IPS-15b (cell line): Measurements from ENCODE around the gene MPPE1.
"Not testable (repeated sequence)": the region's sequence is repeated elsewhere in the genome, so short reads cannot be mapped to it uniquely, and the experiment has no call there.

Experiments used
- H3K27me3 ChIP-seq: one replicate; pipeline ENCODE4 v1.6.1; 2013; ENCODE audit warnings: low read length; ENCODE audit not compliant: control insufficient read depth, insufficient read depth
- H3K36me3 ChIP-seq: one replicate; pipeline ENCODE4 v1.6.1; 2013; ENCODE audit warnings: low read length; ENCODE audit not compliant: control insufficient read depth, insufficient read depth
- H3K4me1 ChIP-seq: one replicate; pipeline ENCODE4 v1.6.1; 2013; ENCODE audit warnings: mild to moderate bottlenecking, low read length; ENCODE audit not compliant: control insufficient read depth, insufficient read depth
- H3K4me3 ChIP-seq: one replicate; pipeline ENCODE4 v1.5.1; 2013; ENCODE audit warnings: low read depth, low read length
- H3K9ac ChIP-seq: one replicate; pipeline ENCODE4 v1.6.1; 2013; ENCODE audit warnings: low read depth, mild to moderate bottlenecking, low read length
- H3K9me3 ChIP-seq: one replicate; pipeline ENCODE4 v1.6.1; 2013; ENCODE audit warnings: mild to moderate bottlenecking, low read length; ENCODE audit not compliant: control insufficient read depth, insufficient read depth

Gene MPPE1

DNA sequence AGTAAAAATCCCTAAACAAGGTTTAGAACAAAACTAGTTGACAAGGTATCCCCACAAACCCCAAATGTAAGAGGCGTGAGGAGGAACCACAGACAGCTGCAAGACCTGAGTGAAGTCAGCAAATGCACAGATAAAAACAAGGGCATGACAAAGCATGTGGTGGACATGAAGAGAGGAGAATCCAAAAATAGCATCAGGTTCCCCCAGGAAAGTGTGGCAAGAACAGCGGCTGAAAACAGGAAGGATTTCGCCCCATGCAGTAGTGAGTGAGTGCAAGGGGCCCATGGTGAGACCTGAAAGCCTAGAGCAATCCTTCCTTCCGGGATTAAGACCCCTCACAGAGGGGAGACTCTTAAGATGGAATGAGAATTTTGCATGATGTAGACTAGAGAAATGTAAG, 8.8 kb upstream of the MPPE1 start:
- not testable (repeated sequence) for H3K27me3 ChIP-seq, H3K9me3 ChIP-seq, H3K36me3 ChIP-seq, H3K4me1 ChIP-seq, H3K9ac ChIP-seq, H3K4me3 ChIP-seq

DNA sequence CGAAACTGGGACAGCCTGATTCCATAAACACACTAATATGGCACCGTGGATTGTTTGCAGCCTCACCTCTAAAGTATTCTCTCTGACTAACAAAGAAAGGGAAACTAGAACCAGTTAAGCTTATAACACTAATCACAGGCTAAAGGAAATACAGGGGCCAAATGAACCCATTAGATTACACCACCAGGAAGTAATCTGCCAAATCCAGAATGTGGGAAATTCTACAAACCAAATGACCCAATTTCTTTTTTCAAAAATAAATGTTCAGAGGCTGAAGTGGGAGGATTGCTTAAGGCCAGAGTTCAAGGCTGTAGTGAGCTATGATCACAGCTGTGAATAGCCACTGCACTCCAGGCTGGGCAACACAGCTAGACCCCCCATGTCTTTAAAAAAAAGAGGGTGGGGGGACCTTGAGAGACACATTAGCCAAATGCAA, 1.5 kb upstream of the MPPE1 start:
- Histone ChIP-seq H3K4me3 (peak overlapping the region; percentile 85), H3K9ac (no peak overlapping the region), H3K4me1 (peaks cover 11% of the 10 kb centered on the region)

DNA sequence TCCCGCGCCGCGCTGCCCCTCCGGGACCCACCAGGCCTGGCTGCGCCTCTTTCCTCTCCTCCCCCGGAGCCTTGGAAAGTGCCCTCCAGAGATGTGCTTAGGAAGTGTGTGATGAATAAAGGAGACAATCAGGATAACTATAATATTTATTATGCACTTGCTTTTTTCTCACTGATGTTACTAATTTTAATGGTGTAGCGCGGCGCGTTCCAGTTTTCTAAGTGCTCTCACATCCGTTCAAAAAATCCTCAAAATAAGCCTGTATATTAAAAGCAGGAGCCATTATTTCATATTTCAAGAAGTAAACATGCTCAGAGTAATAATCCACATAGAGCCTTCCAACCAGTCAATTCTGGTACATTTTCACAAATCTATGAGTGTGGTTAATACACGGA, 941 bp upstream of the MPPE1 start:
- peaks cover 7% of the 10 kb centered on the region for H3K27me3 ChIP-seq
- peak overlapping the region; percentile 85 for H3K4me3 ChIP-seq
- H3K9me3 ChIP-seq = no peaks in the 10 kb centered on the region
- no peak overlapping the region for H3K9ac ChIP-seq
- H3K36me3 ChIP-seq = peaks cover 2% of the 10 kb centered on the region
- peaks cover 11% of the 10 kb centered on the region for H3K4me1 ChIP-seq

More for the DNA sequence above, 1.5 kb upstream of the MPPE1 start:
- no peaks in the 10 kb centered on the region for H3K36me3 ChIP-seq
- no peaks in the 10 kb centered on the region for H3K9me3 ChIP-seq
- peaks cover 7% of the 10 kb centered on the region for H3K27me3 ChIP-seq

DNA sequence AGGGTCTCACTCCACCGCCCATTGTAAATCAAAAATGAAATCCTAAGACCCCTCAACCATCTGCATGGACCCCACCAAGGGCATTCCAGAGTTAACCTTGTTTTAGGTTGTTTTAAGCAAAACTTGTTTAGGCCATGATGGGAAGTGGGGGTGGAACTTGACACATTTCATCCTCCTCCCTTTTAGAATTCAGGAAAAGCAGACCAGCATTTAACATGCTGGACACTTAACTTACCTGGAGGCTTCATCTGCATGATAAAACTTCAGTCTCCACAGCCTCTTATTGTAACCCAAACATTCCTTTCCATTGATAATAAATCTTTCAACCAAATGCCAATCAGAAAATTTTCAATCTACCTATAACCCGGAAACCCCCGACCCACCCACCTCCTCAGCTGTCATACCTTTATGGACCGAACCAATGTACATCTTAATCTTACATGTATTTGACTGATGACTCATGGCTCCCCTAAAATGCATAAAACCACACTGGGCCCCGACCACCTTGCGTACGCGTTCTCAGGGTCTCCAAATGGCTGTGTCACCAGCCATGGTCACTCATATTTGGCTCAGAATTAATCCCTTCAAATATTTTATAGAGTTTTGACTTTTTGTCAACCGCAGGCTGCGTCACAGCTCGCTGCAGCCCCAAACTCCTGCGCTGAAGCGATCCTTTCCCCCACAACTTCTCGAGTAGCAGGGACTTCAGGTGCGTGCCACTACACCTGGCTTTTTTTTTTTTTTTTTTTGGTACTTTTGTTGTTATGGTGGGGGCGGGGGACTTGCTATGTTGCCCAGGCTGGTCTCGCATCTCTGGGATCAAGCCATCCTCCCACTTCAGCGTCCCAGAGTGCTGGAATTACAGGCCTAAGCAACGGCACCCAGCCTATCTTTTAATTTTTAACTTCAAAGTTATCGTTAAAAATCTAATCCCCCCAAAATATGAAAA, 917 bp downstream of the MPPE1 start:
- peak overlapping the region; percentile 85 for H3K4me3 ChIP-seq
- no peaks in the 10 kb centered on the region for H3K9me3 ChIP-seq
- H3K36me3 ChIP-seq = peaks cover 6% of the 10 kb centered on the region
- no peak overlapping the region for H3K9ac ChIP-seq
- H3K4me1 ChIP-seq = peaks cover 22% of the 10 kb centered on the region
- peaks cover 7% of the 10 kb centered on the region for H3K27me3 ChIP-seq

DNA sequence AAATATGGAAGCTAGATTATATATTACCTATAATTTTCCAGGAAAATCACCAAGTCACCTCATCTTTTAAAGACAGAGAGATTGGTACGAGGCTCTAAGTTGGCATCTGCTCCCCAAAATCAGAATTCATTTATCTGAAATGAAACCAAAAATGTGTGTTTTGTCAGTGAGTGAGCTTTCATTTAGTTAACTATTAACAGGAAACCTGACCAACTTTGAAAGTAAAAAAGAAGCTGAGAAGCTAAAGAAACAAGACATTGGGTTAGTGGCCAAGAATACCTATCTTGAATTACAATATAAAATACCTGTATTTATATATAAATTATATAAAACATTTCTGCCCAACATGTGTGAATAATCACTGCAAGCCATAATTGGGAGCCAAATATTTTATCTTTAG, 1.9 kb downstream of the MPPE1 start:
- peaks cover 6% of the 10 kb centered on the region for H3K36me3 ChIP-seq
- H3K4me1 ChIP-seq = peaks cover 22% of the 10 kb centered on the region
- no peaks in the 10 kb centered on the region for H3K9me3 ChIP-seq
- H3K27me3 ChIP-seq = peaks cover 7% of the 10 kb centered on the region
- H3K4me3 ChIP-seq = no peak overlapping the region
- no peak overlapping the region for H3K9ac ChIP-seq

DNA sequence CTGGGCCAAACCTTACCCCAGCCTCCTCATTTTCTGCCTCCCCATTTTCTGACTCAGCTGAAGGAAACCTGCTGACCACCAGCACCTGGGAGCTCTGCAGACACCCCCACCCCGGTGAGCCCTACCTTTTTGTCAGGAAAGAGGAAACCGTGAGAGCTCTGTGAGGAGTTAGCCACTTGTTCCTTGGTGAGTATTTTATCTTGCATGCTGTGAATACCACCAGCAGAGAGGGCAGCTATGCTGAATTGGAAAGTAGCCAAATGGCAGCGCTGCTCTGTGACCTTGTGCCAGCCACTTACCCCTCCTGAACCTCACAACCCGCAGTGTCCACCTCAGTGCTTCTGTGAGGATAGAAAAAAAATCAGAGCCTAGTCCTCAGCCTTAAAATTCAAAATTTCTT, 2.5 kb downstream of the MPPE1 start:
- Histone ChIP-seq H3K4me1 (peaks cover 22% of the 10 kb centered on the region), H3K9me3 (no peaks in the 10 kb centered on the region), H3K9ac (no peak overlapping the region), H3K4me3 (no peak overlapping the region), H3K36me3 (peaks cover 6% of the 10 kb centered on the region), H3K27me3 (peaks cover 7% of the 10 kb centered on the region)

DNA sequence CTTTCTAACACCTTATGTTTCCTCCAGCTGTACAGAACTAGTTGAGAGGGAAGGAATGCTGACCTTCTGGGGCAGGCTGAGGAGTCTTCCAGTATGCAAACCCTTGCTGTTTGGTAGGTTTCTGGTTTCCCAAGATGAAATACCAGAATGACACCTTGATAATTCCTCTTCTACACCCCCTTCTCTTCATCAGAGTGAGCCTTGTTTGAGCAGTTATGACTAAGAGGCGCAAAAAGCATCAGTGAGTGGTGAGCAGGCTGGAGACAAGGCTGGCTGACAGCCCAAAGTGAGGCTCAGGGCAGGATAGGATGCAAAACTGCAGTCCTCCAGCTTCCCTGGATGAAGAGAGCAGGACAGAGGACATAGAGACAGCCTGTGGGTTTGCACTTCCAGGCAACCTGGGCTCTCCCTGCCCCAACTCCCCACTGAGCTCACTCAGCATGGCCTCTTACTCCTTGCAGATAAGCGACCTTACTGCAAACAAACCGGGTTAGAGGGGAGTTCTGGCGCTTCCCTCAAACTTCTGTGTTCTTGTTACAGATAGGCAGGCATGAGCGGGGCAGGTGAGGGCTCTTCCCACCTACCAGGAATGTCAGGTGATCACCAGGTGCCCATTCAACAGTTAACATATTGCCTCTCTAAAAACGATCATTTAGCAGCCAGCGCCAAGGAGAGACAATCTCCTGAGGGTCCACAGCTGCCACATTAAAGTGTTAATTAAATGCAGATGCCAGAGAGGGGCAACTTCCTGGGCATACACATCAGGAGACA, 5.4 kb downstream of the MPPE1 start:
- Histone ChIP-seq H3K9me3 (no peaks in the 10 kb centered on the region), H3K9ac (no peak overlapping the region), H3K36me3 (peaks cover 6% of the 10 kb centered on the region), H3K4me3 (no peak overlapping the region), H3K4me1 (peaks cover 20% of the 10 kb centered on the region), H3K27me3 (no peaks in the 10 kb centered on the region)

DNA sequence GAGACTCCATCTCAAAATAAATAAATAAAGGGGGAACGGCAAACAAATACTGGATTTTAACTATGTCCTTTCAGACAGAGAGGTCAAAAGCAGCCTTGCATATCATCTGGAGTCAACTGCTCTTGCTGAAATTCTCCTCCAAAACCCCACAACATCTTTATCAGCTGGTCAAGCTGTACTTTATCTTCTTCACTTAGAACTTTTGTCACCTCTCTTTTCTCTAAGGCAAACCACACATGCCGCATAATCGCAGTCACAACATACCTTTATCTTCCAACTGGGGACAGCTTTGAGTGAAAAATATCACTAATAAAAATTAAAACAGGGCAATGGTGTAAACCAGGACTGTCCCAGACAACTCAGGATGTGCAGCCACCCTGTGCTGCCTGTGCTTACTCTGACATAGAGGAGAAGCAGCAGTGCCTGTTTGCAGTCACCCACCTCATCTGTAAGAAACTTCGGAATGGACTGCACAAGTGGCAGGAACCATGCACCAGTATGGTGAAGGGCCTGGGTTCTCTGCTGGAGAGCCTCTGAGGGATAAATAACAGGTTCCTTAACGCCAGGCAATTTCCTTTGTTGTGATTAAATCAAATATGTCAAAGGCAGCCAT, 6.2 kb downstream of the MPPE1 start:
- no peak overlapping the region for H3K9ac ChIP-seq
- no peaks in the 10 kb centered on the region for H3K9me3 ChIP-seq
- H3K27me3 ChIP-seq = no peaks in the 10 kb centered on the region
- peaks cover 6% of the 10 kb centered on the region for H3K36me3 ChIP-seq
- H3K4me3 ChIP-seq = no peak overlapping the region
- H3K4me1 ChIP-seq = peaks cover 20% of the 10 kb centered on the region

DNA sequence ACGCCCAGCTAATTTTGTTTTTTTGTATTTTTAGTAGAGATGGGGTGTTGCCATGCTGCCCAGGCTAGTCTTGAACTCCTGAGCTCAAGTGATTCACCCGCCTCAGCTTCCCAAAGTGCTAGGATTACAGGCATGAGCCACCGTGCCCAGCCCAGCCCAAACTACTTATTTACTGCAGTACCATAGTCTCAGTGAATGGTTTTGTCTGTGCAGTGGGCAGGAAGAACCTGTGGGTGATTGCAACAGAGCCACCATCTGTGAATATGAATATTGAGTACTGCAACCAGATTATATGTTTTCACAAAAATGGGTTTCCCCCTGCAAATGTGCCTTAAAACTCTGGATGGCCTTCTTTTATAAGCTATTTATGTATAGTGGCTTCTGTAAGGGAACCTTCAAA, 9.1 kb downstream of the MPPE1 start:
- H3K4me1 ChIP-seq = peaks cover 10% of the 10 kb centered on the region
- H3K36me3 ChIP-seq = peaks cover 3% of the 10 kb centered on the region
- no peaks in the 10 kb centered on the region for H3K9me3 ChIP-seq
- no peak overlapping the region for H3K4me3 ChIP-seq
- H3K27me3 ChIP-seq = no peaks in the 10 kb centered on the region
- no peak overlapping the region for H3K9ac ChIP-seq

DNA sequence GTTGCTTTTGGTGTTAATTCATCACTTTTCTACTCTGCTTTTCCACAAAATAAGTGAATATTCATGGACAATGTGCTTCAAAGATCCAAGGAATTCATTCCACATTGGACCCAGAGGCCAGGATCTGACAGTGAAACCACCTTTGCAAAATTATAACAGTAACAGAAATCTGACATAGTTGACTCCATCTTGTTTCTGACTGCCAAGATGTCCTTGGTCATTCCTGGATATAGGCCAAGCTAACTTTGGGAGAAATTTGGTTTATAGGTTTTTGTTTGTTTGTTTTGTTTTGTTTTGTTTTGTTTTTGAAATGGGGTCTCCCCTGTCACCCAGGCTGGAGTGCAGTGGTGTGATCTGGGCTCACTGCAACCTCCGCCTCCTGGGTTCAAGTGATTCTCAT, 10.3 kb downstream of the MPPE1 start:
- H3K4me1 ChIP-seq = peaks cover 6% of the 10 kb centered on the region
- peaks cover 2% of the 10 kb centered on the region for H3K36me3 ChIP-seq
- no peaks in the 10 kb centered on the region for H3K27me3 ChIP-seq
- no peak overlapping the region for H3K4me3 ChIP-seq
- no peaks in the 10 kb centered on the region for H3K9me3 ChIP-seq
- no peak overlapping the region for H3K9ac ChIP-seq

DNA sequence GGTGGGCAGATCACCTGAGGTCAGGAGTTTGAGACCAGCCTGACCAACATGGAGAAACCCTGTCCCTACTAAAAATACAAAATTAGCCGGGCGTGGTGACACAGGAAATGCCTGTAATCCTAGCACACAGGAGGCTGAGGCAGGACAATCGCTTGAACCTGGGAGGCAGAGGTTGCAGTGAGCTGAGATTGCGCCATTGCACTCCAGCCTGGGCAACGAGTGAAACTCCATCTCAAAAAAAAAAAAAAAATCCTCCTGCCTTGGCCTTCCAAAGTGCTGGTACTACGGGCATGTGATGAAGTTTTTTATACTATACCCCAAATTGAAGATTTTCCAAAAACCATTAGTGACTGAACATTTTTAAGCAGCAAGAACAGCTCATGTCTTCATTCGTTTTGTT, 15.7 kb downstream of the MPPE1 start:
- H3K4me1 ChIP-seq, H3K9ac ChIP-seq, H3K9me3 ChIP-seq, H3K4me3 ChIP-seq, H3K27me3 ChIP-seq, H3K36me3 ChIP-seq: not testable (repeated sequence)
